DOHH2 (cell line): Measurements from ENCODE around the gene DERL3.

ENCODE experiments used
- EZH2phosphoT487 ChIP-seq: fragments of 200-600 bp; sonication (generic); IDR thresholded peaks from 2 replicates; pipeline ENCODE4 v1.6.1; 2017; ENCODE audit warnings: borderline replicate concordance, mild to moderate bottlenecking, antibody characterized with exemption, low read length, moderate library complexity, mixed read lengths
- TF ChIP-seq, protein P1 (sequence below): fragments of 200-600 bp; sonication (generic); IDR thresholded peaks from one replicate; pipeline ENCODE4 v1.5.1; 2014; ENCODE audit warnings: antibody characterized with exemption, mild to moderate bottlenecking, low read depth, low read length; ENCODE audit not compliant: poor library complexity, severe bottlenecking

DNA sequence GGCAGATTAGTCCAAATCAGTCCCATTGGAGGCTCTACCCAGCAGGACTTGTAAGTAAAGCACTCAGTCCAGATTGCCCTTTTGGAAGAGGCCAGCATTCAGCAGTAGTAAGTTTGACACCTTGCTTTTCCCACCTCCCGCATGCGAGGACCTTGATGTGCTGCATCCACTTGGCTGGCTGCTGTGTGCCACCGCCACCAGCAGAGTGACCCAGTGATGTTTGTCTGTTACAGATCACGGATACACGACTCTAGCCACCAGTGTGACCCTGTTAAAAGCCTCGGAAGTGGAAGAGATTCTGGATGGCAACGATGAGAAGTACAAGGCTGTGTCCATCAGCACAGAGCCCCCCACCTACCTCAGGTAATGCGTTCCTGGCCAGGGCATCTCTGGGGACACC lies 45.5 kb downstream of the DERL3 start:
- TF ChIP-seq, protein P1, sequence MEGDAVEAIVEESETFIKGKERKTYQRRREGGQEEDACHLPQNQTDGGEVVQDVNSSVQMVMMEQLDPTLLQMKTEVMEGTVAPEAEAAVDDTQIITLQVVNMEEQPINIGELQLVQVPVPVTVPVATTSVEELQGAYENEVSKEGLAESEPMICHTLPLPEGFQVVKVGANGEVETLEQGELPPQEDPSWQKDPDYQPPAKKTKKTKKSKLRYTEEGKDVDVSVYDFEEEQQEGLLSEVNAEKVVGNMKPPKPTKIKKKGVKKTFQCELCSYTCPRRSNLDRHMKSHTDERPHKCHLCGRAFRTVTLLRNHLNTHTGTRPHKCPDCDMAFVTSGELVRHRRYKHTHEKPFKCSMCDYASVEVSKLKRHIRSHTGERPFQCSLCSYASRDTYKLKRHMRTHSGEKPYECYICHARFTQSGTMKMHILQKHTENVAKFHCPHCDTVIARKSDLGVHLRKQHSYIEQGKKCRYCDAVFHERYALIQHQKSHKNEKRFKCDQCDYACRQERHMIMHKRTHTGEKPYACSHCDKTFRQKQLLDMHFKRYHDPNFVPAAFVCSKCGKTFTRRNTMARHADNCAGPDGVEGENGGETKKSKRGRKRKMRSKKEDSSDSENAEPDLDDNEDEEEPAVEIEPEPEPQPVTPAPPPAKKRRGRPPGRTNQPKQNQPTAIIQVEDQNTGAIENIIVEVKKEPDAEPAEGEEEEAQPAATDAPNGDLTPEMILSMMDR = no peak
- TF ChIP-seq EZH2phosphoT487 = no peak
